HG02981 (cell line): ENCODE results near the gene IL5RA.

Source experiments
- ATAC-seq: cut with Tn5 transposase; IDR thresholded peaks from one replicate; pipeline ENCODE4 v1.9.1; 2021; ENCODE audit warnings: mild to moderate bottlenecking, moderate library complexity; ENCODE audit not compliant: unreplicated experiment

Gene IL5RA

GRCh38 chr3:3069723-3070122, 40.5 kb downstream of the IL5RA start:
- no peak for ATAC-seq

- ATAC-seq, result no peak
Measured at GRCh38 chr3:3068358-3068881, 41.8 kb downstream of the IL5RA start.

- no peak for ATAC-seq
Measured at GRCh38 chr3:3066910-3067309, 43.3 kb downstream of the IL5RA start.

GRCh38 chr3:3066378-3066777, 43.8 kb downstream of the IL5RA start:
- ATAC-seq, result no peak

- no peak for ATAC-seq
Measured at GRCh38 chr3:3065876-3066275, 44.3 kb downstream of the IL5RA start.

GRCh38 chr3:3064297-3064696, 45.9 kb downstream of the IL5RA start:
- ATAC-seq, result no peak

- ATAC-seq, result no peak
Measured at GRCh38 chr3:3059645-3060044, 50.5 kb downstream of the IL5RA start.

GRCh38 chr3:3053974-3054373, 56.2 kb downstream of the IL5RA start:
- ATAC-seq, result no peak

GRCh38 chr3:3038201-3038991, 71.8 kb downstream of the IL5RA start:
- ATAC-seq, result no peak

- no peak for ATAC-seq
Measured at GRCh38 chr3:3037156-3037555, 73.0 kb downstream of the IL5RA start.

GRCh38 chr3:3031326-3031725, 78.8 kb downstream of the IL5RA start:
- ATAC-seq, result no peak

GRCh38 chr3:3027976-3028567, 82.1 kb downstream of the IL5RA start:
- peak; percentile 85 for ATAC-seq

- no peak for ATAC-seq
Measured at GRCh38 chr3:3023111-3023745, 86.9 kb downstream of the IL5RA start.

GRCh38 chr3:3020209-3020608, 90.0 kb downstream of the IL5RA start:
- no peak for ATAC-seq
